OCI-LY1 (cell line): ENCODE results near the gene METTL1.

Source experiments
- H2AFZ ChIP-seq: fragments of 200-600 bp; sonication (generic), shearing (Covaris generic); 2 replicates; pipeline ENCODE4 v1.6.0; 2014; ENCODE audit warnings: antibody characterized with exemption, mild to moderate bottlenecking, low read length
- H3F3A ChIP-seq: fragments of 200-600 bp; sonication (generic), shearing (Covaris generic); 2 replicates; pipeline ENCODE4 v1.6.0; 2014; ENCODE audit warnings: mild to moderate bottlenecking, antibody characterized with exemption, low read length, moderate library complexity; ENCODE audit not compliant: insufficient read depth
- H3K27ac ChIP-seq: fragments of 200-600 bp; sonication (generic); 2 replicates; pipeline ENCODE4 v1.5.1; 2014; ENCODE audit warnings: low read length, mixed run types, mild to moderate bottlenecking, low read depth; ENCODE audit not compliant: poor library complexity, severe bottlenecking
- H3K27me3 ChIP-seq: fragments of 200-600 bp; sonication (generic); 2 replicates; pipeline ENCODE4 v1.6.0; 2014; ENCODE audit warnings: antibody characterized with exemption, mild to moderate bottlenecking, low read length, moderate library complexity; ENCODE audit not compliant: insufficient read depth
- H3K36me3 ChIP-seq: fragments of 200-600 bp; sonication (generic); 2 replicates; pipeline ENCODE4 v1.6.1; 2014; ENCODE audit warnings: mild to moderate bottlenecking, antibody characterized with exemption, low read length, moderate library complexity, mixed read lengths; ENCODE audit not compliant: insufficient read depth
- H3K4me1 ChIP-seq: fragments of 200-600 bp; sonication (generic); 2 replicates; pipeline ENCODE4 v1.5.1; 2014; ENCODE audit warnings: mild to moderate bottlenecking, low read length, moderate library complexity; ENCODE audit not compliant: insufficient read depth, severe bottlenecking
- H3K4me2 ChIP-seq: fragments of 200-600 bp; sonication (generic), shearing (Covaris generic); 2 replicates; pipeline ENCODE4 v1.6.1; 2014; ENCODE audit warnings: low read length
- H3K4me3 ChIP-seq: fragments of 200-600 bp; sonication (generic); 2 replicates; pipeline ENCODE4 v1.5.1; 2014; ENCODE audit warnings: low read length, low read depth, mild to moderate bottlenecking, mixed read lengths; ENCODE audit not compliant: poor library complexity, severe bottlenecking
- H3K79me2 ChIP-seq: fragments of 200-600 bp; shearing (Covaris generic); 2 replicates; pipeline ENCODE4 v1.6.1; 2016; ENCODE audit warnings: mixed run types, low read length, mixed read lengths; ENCODE audit not compliant: insufficient read depth
- H3K9ac ChIP-seq: fragments of 200-600 bp; sonication (generic), shearing (Covaris generic); 2 replicates; pipeline ENCODE4 v1.6.1; 2014; ENCODE audit warnings: mild to moderate bottlenecking, low read length, mixed read lengths
- H3K9me2 ChIP-seq: fragments of 200-600 bp; sonication (generic), shearing (Covaris generic); 2 replicates; pipeline ENCODE4 v1.6.1; 2014; ENCODE audit warnings: low read depth, mild to moderate bottlenecking, low read length, mixed read lengths
- H3K9me3 ChIP-seq: fragments of 200-600 bp; shearing (Covaris generic); 2 replicates; pipeline ENCODE4 v1.6.1; 2014; ENCODE audit warnings: low read length, mixed read lengths
- H4K20me1 ChIP-seq: fragments of 200-600 bp; sonication (generic), shearing (Covaris generic); 2 replicates; pipeline ENCODE4 v1.6.0; 2016; ENCODE audit warnings: mild to moderate bottlenecking, low read length; ENCODE audit not compliant: insufficient read depth
- EZH2 ChIP-seq: fragments of 200-600 bp; sonication (generic), shearing (Covaris generic); IDR thresholded peaks from 2 replicates; pipeline ENCODE4 v1.8.0; 2017; ENCODE audit warnings: borderline replicate concordance, mixed run types, mild to moderate bottlenecking, antibody characterized with exemption, low read length, moderate library complexity, mixed read lengths
- TF ChIP-seq, protein P1 (sequence below): fragments of 200-600 bp; sonication (generic), shearing (Covaris generic); IDR thresholded peaks from 2 replicates; pipeline ENCODE4 v1.5.1; 2017; ENCODE audit warnings: mild to moderate bottlenecking, antibody characterized with exemption, low read length, moderate library complexity, mixed read lengths

The METTL1 gene

DNA sequence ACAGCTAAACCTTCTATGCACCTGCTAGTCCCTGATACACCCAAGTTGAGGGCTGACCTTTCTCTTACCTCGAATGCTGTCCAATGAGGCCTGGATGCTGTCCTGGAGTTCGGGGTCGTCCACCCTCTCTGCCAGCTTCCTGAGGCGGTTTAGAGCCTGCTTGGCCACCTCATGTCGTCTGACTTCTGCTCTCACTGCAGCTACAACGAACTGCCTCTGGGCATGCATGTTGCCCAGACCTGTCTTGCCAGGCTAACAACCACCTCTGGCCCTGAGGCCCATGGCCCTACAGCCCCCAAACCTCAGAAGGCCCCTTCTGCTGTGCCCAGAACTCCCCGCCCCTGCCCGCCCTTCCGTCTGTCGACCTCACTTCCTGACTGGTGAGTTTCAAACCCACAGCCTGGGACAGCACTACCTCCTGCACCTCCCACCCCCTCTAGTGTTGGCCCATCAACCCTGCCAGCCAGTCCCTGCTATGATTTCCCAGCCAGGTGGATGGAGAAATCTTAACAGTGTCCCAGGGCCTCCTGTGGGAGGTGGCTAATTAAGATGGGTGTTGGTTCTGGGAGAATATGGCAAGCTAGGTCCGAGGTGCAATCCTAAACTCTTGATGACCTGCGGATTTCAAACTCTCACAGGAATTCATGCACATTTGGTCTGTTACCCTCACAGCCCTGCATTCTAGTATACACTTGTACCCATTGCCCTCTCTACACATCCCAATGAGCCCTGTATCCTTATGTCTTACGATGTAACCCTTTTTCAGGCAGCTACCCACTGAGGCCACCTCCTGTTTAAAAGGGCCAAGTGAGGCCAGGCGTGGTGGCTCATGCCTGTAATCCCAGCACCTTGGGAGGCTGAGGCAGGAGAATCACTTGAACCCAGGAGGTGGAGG lies 29.8 kb downstream of the METTL1 start:
- H2AFZ ChIP-seq: no peak overlapping the region
- TF ChIP-seq, protein P1, sequence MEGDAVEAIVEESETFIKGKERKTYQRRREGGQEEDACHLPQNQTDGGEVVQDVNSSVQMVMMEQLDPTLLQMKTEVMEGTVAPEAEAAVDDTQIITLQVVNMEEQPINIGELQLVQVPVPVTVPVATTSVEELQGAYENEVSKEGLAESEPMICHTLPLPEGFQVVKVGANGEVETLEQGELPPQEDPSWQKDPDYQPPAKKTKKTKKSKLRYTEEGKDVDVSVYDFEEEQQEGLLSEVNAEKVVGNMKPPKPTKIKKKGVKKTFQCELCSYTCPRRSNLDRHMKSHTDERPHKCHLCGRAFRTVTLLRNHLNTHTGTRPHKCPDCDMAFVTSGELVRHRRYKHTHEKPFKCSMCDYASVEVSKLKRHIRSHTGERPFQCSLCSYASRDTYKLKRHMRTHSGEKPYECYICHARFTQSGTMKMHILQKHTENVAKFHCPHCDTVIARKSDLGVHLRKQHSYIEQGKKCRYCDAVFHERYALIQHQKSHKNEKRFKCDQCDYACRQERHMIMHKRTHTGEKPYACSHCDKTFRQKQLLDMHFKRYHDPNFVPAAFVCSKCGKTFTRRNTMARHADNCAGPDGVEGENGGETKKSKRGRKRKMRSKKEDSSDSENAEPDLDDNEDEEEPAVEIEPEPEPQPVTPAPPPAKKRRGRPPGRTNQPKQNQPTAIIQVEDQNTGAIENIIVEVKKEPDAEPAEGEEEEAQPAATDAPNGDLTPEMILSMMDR: peak; percentile 60
- TF ChIP-seq EZH2: no peak
- H4K20me1 ChIP-seq: no peaks in the 10 kb centered on the region
- no peaks in the 10 kb centered on the region for H3K79me2 ChIP-seq
- no peaks in the 10 kb centered on the region for H3K27me3 ChIP-seq
- peaks cover 11% of the 10 kb centered on the region for H3K36me3 ChIP-seq
- no peaks in the 10 kb centered on the region for H3K9me2 ChIP-seq
- H3K4me2 ChIP-seq: peak overlapping the region; percentile 82
- no peaks in the 10 kb centered on the region; the same call in 1 of the 2 replicates for H3F3A ChIP-seq
- H3K27ac ChIP-seq: peak overlapping the region; percentile 56
- peaks cover 57% of the 10 kb centered on the region for H3K4me1 ChIP-seq
- H3K9me3 ChIP-seq: no peaks in the 10 kb centered on the region
- H3K4me3 ChIP-seq: peak overlapping the region; percentile 74
- H3K9ac ChIP-seq: peak overlapping the region; percentile 71

DNA sequence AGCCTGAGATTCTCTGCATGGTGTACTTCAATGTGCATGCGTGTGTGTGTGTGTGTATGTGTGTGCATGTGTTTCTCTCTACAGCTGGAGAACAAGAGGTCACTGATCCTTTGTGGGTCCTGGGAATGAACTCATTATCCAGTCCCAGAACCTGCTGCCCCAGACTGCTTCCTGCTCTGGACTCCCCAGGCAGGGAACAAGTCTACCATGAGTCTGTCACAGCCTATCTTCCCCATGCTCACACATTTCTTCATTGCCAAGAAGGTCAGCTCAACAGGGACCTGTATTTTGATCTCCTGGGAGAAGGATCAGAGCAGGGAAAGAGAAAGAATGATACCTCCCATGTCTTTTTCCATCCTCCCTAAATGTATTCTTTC lies 30.5 kb downstream of the METTL1 start:
- H3K4me2 ChIP-seq: peak overlapping the region; percentile 82
- H3K9me3 ChIP-seq: no peaks in the 10 kb centered on the region
- peak overlapping the region; percentile 74 for H3K4me3 ChIP-seq
- H4K20me1 ChIP-seq: no peaks in the 10 kb centered on the region
- H3K4me1 ChIP-seq: peaks cover 57% of the 10 kb centered on the region
- no peaks in the 10 kb centered on the region; the same call in 1 of the 2 replicates for H3F3A ChIP-seq
- H3K79me2 ChIP-seq: no peaks in the 10 kb centered on the region
- no peaks in the 10 kb centered on the region for H3K27me3 ChIP-seq
- peaks cover 4% of the 10 kb centered on the region; the same call in 1 of the 2 replicates for H3K36me3 ChIP-seq
- H3K27ac ChIP-seq: peak overlapping the region; percentile 56
- TF ChIP-seq, protein P1: no peak
- no peak for TF ChIP-seq EZH2
- H2AFZ ChIP-seq: no peak overlapping the region
- H3K9ac ChIP-seq: peak overlapping the region; percentile 71
- H3K9me2 ChIP-seq: no peaks in the 10 kb centered on the region

DNA sequence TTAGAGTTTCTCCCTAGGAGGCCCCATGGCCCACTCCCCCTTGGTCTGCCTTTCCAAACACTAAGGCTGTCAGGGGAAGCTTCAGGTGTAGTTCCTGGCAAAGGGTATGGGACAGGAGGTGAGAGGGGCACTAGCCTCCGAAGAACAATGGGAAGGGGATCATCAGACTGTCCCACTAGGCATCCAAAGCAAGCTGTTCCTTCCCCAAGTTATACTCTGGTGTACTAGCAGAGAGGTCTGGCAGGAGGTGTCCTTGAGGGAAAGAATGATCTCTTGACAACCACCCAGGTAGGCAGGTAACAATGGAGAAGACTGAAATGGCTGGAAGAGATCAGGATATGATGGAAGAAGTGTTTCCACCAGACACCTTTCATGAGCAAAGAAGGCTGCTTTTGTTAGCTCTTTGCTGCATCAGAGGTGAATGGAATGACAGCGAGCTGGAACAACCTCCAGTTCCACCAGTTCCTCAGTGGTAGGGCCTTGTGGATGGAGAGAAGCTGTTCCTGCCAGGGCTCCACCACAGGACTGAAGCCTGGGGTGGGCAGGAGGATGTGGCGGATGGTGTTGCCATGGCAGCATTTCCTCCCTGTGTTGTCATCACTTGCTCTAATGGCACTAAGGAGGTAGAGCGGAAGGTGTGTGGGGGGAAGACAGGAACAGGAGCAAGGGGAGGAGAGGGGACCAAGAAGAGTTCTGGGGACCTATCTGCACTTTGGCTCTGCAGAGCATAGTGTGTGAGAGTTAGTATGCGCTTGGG lies 31.1 kb downstream of the METTL1 start:
- no peaks in the 10 kb centered on the region for H3F3A ChIP-seq
- H3K79me2 ChIP-seq: no peaks in the 10 kb centered on the region
- H4K20me1 ChIP-seq: no peaks in the 10 kb centered on the region
- no peaks in the 10 kb centered on the region for H3K9me3 ChIP-seq
- H3K27ac ChIP-seq: peak overlapping the region; percentile 56
- H3K4me1 ChIP-seq: peaks cover 51% of the 10 kb centered on the region
- no peak overlapping the region for H2AFZ ChIP-seq
- H3K9me2 ChIP-seq: no peaks in the 10 kb centered on the region
- H3K36me3 ChIP-seq: no peaks in the 10 kb centered on the region
- peak overlapping the region; percentile 74 for H3K4me3 ChIP-seq
- peak overlapping the region; percentile 71; the same call in 1 of the 2 replicates for H3K9ac ChIP-seq
- TF ChIP-seq, protein P1: no peak
- TF ChIP-seq EZH2: no peak
- no peaks in the 10 kb centered on the region for H3K27me3 ChIP-seq
- H3K4me2 ChIP-seq: peak overlapping the region; percentile 82
